HG02870 (cell line): ENCODE results near the gene SNAPC1.
"Not testable (repeated sequence)": the region's sequence is repeated elsewhere in the genome, so short reads cannot be mapped to it uniquely, and the experiment has no call there.

Source experiments
- ATAC-seq: cut with Tn5 transposase; IDR thresholded peaks from one replicate; pipeline ENCODE4 v1.9.1; 2021; ENCODE audit warnings: mild to moderate bottlenecking, moderate library complexity; ENCODE audit not compliant: unreplicated experiment

Gene SNAPC1

GRCh38 chr14:61749867-61750266 lies 12.4 kb upstream of the SNAPC1 start:
- no peak for ATAC-seq

GRCh38 chr14:61750708-61751474 lies 11.3 kb upstream of the SNAPC1 start:
- peak; percentile 87 for ATAC-seq

- ATAC-seq: no peak
These were observed 10.7 kb upstream of the SNAPC1 start for GRCh38 chr14:61751475-61751989.

- peak; percentile 59 for ATAC-seq
These were observed 9.6 kb upstream of the SNAPC1 start for GRCh38 chr14:61752626-61753025.

- no peak for ATAC-seq
These were observed 8.6 kb upstream of the SNAPC1 start for GRCh38 chr14:61753631-61754030.

- ATAC-seq: no peak
These were observed 7.4 kb upstream of the SNAPC1 start for GRCh38 chr14:61754627-61755381.

GRCh38 chr14:61755382-61755742 lies 6.9 kb upstream of the SNAPC1 start:
- not testable (repeated sequence) for ATAC-seq

- no peak for ATAC-seq
These were observed 6.1 kb upstream of the SNAPC1 start for GRCh38 chr14:61756135-61756534.

GRCh38 chr14:61759878-61760277 lies 2.3 kb upstream of the SNAPC1 start:
- ATAC-seq: no peak

- no peak for ATAC-seq
These were observed 663 bp upstream of the SNAPC1 start for GRCh38 chr14:61761557-61761956.

- ATAC-seq: no peak
These were observed 2.3 kb downstream of the SNAPC1 start for GRCh38 chr14:61764342-61765122.

GRCh38 chr14:61765225-61765943 lies 3.2 kb downstream of the SNAPC1 start:
- ATAC-seq: no peak

- no peak for ATAC-seq
These were observed 3.9 kb downstream of the SNAPC1 start for GRCh38 chr14:61766151-61766550.

GRCh38 chr14:61768240-61768639 lies 6.0 kb downstream of the SNAPC1 start:
- no peak for ATAC-seq

GRCh38 chr14:61769893-61770292 lies 7.7 kb downstream of the SNAPC1 start:
- no peak for ATAC-seq

GRCh38 chr14:61774861-61775260 lies 12.6 kb downstream of the SNAPC1 start:
- no peak for ATAC-seq

GRCh38 chr14:61780125-61780524 lies 17.9 kb downstream of the SNAPC1 start:
- peak; percentile 98 for ATAC-seq

GRCh38 chr14:61797309-61797708 lies 35.1 kb downstream of the SNAPC1 start:
- ATAC-seq: no peak

- no peak for ATAC-seq
These were observed 39.9 kb downstream of the SNAPC1 start for GRCh38 chr14:61802010-61802568.

GRCh38 chr14:61803755-61804154 lies 41.5 kb downstream of the SNAPC1 start:
- no peak for ATAC-seq
